Skeletal muscle satellite cell (primary cell): ENCODE results near the gene SSU72.

Source experiments
- H3K27me3 ChIP-seq: 2 replicates; pipeline ENCODE4 v1.7.0; 2013; ENCODE audit warnings: low read length; ENCODE audit not compliant: control insufficient read depth, insufficient read depth
- H3K36me3 ChIP-seq: 2 replicates; pipeline ENCODE4 v1.7.0; 2013; ENCODE audit warnings: mild to moderate bottlenecking, control low read depth, low read length; ENCODE audit not compliant: insufficient read depth
- H3K4me1 ChIP-seq: 2 replicates; pipeline ENCODE4 v1.7.0; 2013; ENCODE audit warnings: low read length; ENCODE audit not compliant: control insufficient read depth, insufficient read depth
- H3K4me2 ChIP-seq: 2 replicates; pipeline ENCODE4 v1.7.0; 2013; ENCODE audit warnings: mild to moderate bottlenecking, low read length
- H3K4me3 ChIP-seq: 2 replicates; pipeline ENCODE4 v1.7.0; 2013; ENCODE audit warnings: low read length
- H3K9ac ChIP-seq: 2 replicates; pipeline ENCODE4 v1.7.0; 2013; ENCODE audit warnings: mild to moderate bottlenecking, low read depth, low read length, moderate library complexity
- H3K9me3 ChIP-seq: replicated peaks from 2 replicates; pipeline ENCODE4 v1.7.0; 2013; ENCODE audit warnings: mild to moderate bottlenecking, control low read depth, low read length

SSU72 gene

DNA sequence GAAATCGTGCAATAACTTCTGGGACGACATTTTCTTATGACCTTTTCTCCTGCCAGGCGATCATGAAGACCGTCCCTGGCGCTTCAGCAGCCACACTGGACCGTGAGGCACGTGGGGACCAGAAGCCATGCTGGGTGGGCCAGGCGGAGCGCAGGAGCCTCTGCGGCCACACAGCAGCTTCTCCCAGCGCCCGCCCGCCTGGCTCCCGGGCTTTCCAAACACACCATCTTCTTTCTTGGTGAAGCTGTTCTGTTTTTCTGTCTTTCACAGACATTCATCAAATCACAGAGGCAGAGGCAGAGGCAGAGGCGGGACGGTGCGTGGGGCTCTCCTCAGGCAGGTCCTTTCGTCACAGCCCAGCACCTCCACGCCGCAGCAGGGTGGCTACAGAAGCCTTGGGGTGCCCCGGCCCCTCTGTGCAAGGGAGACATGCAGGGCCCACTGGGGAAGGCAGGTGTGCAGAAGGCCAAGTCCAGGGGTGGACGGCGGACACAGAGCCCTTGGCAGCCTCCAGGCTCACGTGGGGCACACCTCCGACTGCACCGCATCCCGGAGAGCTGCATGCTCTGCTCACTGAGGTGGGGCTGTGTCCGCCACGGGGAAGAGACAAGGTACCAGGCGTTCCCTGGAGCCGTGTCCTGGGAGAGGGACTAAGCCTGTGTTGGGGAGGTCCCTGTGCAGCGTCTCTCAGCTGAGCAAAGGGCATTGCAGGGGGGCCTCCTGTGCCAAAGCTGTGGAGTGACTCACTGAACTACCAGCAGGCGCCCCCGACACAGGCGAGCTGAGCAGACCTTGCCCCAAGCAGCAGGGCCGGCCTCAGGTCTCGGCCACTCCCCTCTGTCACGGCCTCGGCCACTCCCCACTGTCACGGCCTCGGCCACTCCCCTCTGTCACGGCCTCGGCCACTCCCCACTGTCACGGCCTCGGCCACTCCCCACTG, 31.6 kb downstream of the SSU72 start:
- H3K36me3 ChIP-seq = peaks cover 39% of the 10 kb centered on the region
- H3K4me3 ChIP-seq = no peak overlapping the region
- no peak overlapping the region for H3K9ac ChIP-seq
- H3K4me2 ChIP-seq = no peak overlapping the region
- no peaks in the 10 kb centered on the region for H3K27me3 ChIP-seq
- H3K9me3 ChIP-seq = no peaks in the 10 kb centered on the region
- peaks cover 5% of the 10 kb centered on the region for H3K4me1 ChIP-seq

DNA sequence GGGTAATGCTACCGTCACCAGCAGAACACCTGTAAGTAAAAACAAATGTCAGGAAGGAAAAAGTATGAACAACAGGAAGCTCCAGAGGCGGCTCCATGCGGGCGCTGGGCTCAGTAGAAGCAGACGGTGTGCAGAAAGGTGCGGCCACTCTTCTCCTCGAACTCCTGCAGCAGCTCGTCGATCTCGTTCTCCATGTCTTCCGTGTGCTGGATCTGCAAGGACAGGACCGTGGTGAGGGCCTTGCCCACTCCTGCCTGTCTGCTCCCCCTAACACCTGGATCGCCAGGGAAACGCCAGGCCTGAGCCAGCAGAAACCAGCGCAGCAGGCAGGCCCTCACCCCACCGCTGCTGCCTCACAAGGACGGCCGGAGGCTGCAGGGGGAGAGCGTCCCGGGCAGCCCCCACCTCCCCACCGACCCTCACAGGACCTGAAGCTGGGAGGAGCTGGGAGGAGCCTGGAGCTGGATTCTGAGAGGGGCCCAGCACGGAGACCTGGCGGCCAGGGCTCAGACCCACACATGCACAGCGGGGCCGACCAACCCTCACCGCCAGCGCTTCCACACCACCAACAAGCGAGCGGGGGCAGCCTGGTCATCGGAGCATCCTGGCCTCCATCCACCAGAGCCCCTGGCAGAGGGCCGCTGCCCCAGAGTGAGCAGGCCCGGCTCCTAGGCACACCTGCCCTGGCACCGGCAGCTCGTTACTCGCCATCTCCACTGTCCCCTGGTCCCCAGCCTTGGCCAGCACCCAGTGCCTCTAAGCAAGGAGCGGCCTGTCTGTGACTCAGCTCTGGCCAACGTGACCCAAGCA, 32.5 kb downstream of the SSU72 start:
- H3K4me2 ChIP-seq = no peak overlapping the region
- no peak overlapping the region for H3K4me3 ChIP-seq
- peaks cover 42% of the 10 kb centered on the region for H3K36me3 ChIP-seq
- no peaks in the 10 kb centered on the region for H3K27me3 ChIP-seq
- H3K9ac ChIP-seq = no peak overlapping the region
- peaks cover 5% of the 10 kb centered on the region for H3K4me1 ChIP-seq
- H3K9me3 ChIP-seq = no peaks in the 10 kb centered on the region

DNA sequence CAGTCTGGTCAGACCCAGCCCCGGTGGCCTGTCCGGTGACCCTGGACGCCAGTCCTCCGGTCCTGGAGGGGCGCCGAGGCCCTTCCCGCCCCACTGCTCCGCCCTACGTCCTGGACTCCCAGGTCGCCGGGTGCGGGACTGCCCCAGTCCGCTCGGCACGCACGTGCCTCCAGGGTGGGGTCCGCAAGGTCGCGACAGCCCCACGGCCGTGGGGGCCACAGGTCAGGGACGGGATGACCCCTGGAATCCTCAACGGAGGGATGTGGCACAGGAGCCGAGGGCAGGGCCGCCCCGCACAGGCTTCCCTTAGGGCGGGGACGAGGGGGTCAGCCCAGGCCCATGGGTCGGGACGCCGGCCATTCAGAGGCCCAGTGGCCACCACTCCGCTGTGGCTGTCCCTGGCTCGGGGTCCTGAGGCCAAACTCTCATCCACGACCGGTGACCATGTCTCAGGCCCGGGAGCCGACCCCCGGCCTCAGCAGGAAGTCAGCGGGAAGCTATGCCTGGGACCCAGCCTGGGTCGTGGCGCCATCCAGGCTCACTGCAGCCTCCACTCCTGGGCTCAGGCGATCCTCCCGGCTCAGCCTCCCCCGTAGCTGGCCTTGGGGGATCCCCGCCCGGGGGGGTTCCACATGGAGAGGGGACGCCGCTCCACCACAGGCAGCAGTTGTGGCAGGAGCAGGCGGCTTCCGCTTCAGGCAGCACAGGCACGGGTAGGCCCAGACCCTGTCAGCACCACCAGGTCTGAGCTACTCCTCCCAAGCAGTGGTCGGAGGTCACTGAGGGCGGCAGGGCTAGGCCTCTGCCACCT, 33.6 kb downstream of the SSU72 start:
- H3K4me3 ChIP-seq = peak overlapping the region; percentile 39
- H3K9ac ChIP-seq = peak overlapping the region; percentile 60
- no peaks in the 10 kb centered on the region for H3K27me3 ChIP-seq
- H3K36me3 ChIP-seq = peaks cover 38% of the 10 kb centered on the region
- no peaks in the 10 kb centered on the region for H3K9me3 ChIP-seq
- peaks cover 5% of the 10 kb centered on the region for H3K4me1 ChIP-seq
- peak overlapping the region; percentile 78 for H3K4me2 ChIP-seq

DNA sequence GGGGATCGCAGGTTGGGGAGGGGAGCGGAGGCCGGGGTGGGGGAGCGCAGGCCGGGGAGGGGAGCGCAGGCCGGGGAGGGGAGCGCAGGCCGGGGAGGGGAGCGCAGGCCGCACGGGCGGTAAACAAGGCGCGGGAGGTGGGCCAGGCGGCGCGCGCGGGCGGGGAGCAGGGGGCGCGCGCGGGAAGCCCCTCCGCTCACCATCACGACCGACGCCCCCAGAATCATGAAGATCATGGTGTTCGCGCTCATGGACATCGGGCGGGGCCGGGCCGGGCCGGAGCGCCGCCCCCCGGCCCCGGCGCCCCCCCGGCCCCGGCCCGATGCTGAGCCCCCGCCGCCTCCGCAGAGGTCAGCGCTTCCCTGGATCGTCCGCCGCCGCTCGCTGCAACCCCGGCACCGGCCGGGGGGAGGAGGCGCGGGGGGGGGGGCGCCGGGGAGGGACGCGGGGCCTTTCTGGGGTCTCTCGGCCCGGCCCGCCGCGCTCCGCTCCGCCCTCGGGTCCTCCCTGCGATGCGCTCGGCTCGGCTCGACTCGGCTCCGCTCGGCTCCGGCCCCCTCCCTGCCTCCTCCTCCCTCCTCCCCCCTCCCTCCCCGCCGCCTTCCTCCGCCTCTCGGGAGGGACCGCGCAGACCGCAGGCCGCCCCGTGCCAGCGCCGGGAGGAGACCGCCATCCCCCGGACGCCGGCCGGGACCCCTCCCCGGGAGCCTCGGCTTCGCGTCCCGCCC, 34.4 kb downstream of the SSU72 start, which contains the start of gene TMEM240:
Gene TMEM240 (minus strand): TSS at position 535 of the 728 bp plus-strand sequence. CDS start 278 bp downstream, at position 257.
- Histone ChIP-seq H3K27me3 (no peaks in the 10 kb centered on the region), H3K9ac (peak within 1 kb of the TSS; percentile 60), H3K9me3 (no peaks in the 10 kb centered on the region), H3K36me3 (peaks cover 34% of the 10 kb centered on the region), H3K4me1 (peaks cover 5% of the 10 kb centered on the region), H3K4me2 (peak within 1 kb of the TSS; percentile 78), H3K4me3 (peak within 1 kb of the TSS; percentile 58)

DNA sequence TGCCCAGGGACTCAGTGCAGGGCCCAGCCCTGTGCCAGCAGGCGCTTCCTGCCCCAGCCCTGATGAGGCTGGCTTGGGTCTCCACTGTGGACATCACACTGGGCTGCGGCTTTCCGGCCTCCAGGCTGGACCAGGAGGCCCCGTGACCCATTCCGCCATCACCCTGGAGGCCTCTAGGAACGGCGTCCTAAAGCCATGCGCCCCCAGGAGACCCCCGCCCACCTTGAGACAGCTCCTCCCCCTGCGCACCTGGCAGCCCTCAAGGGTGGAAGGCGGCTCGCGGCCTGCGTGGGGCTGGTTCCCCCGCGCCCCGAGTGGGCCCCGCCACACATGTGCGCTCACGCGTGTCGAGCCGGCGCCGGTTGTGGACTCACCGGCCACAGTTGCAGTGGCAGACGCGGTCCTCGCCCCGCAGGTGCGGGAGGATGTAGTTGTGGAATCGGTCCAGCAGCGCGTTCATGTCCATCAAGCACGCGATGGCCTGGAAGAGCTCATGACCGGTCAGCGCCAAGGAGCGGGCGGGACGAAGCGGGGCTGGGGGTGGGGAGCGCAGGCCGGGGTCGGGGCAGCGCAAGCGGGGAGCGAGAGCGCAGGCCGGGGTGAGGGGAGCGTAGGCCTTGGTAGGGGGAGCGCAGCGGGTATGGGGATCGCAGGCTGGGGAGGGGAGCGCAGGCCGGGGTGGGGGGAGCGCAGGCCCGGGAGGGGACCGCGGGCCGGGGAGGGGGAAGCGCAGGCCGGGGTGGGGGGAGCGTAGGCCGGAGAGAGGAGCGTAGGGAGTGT, 35.2 kb downstream of the SSU72 start:
- Histone ChIP-seq H3K4me3 (peak overlapping the region; percentile 58), H3K9ac (no peak overlapping the region), H3K27me3 (no peaks in the 10 kb centered on the region), H3K4me2 (peak overlapping the region; percentile 74), H3K36me3 (peaks cover 34% of the 10 kb centered on the region), H3K9me3 (no peaks in the 10 kb centered on the region), H3K4me1 (peaks cover 5% of the 10 kb centered on the region)

DNA sequence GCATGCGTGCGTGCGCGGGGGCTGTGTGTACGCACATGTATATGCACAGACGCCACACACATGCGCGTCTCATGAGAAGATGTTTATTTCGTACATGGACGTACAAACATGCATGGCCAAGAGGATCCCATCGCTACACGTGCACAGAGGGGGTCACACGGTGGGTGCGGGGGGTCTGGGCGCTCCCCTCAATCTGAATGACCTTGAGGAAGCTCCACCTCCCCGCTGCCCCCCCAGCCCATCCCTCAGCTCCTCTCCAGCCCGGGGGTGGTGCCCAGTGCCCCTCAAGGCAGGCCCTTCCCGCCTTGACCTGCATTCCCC, 35.7 kb downstream of the SSU72 start:
- peak overlapping the region; percentile 58 for H3K4me3 ChIP-seq
- H3K9me3 ChIP-seq = no peaks in the 10 kb centered on the region
- peaks cover 34% of the 10 kb centered on the region for H3K36me3 ChIP-seq
- H3K9ac ChIP-seq = no peak overlapping the region
- no peaks in the 10 kb centered on the region for H3K27me3 ChIP-seq
- H3K4me2 ChIP-seq = peak overlapping the region; percentile 74
- H3K4me1 ChIP-seq = peaks cover 5% of the 10 kb centered on the region

DNA sequence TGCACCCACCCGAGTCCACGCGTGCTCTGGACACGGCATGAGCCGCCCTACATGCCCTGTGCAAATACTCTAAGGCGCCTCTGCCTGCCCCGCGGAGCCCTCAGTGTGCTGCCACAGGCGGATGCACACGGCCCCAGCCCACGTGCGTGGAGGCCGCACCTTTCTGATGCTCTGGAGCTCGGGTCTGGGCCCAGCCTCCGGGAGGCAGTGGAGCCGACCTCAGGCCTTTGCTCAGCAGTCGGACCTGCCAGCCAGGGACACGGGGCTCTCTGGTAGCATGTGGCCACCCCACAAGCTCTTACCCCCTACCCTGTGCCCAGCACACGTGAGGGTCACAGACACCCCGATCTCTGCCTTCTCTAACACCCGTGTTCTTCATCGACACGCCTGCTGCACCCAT, 36.3 kb downstream of the SSU72 start:
- Histone ChIP-seq H3K4me3 (no peak overlapping the region), H3K4me2 (no peak overlapping the region), H3K36me3 (peaks cover 34% of the 10 kb centered on the region), H3K9ac (no peak overlapping the region), H3K27me3 (no peaks in the 10 kb centered on the region), H3K4me1 (peaks cover 5% of the 10 kb centered on the region), H3K9me3 (no peaks in the 10 kb centered on the region)

DNA sequence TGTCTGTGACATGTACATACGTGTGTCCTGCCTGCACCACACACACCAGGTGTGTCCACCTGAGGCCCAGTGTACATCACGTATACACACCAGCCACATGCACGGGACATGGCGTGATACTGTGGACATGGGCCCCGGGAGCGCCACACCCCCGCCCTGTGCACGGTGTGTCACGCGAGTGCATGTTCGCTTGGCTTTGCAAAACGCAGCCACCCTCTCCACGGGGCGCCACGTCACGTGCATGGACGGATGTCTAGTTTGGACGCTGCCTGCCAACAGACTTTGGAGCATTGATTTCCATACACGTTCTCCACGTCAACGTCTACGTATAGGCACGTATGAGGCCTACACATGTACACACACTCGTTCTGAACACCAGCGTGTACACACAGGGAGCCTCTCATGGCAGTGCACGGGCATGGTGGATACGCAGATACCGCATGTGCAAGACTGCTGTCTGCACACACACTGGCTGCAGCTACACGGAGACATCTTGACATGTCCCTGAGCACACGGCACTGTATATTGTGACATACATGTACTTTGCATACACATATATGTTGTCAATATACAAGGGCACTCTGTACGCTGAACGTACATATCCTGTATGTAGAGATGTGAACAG, 36.9 kb downstream of the SSU72 start:
- Histone ChIP-seq H3K9me3 (no peaks in the 10 kb centered on the region), H3K27me3 (no peaks in the 10 kb centered on the region), H3K9ac (no peak overlapping the region), H3K4me2 (no peak overlapping the region), H3K4me3 (no peak overlapping the region), H3K36me3 (peaks cover 28% of the 10 kb centered on the region), H3K4me1 (peaks cover 5% of the 10 kb centered on the region)

DNA sequence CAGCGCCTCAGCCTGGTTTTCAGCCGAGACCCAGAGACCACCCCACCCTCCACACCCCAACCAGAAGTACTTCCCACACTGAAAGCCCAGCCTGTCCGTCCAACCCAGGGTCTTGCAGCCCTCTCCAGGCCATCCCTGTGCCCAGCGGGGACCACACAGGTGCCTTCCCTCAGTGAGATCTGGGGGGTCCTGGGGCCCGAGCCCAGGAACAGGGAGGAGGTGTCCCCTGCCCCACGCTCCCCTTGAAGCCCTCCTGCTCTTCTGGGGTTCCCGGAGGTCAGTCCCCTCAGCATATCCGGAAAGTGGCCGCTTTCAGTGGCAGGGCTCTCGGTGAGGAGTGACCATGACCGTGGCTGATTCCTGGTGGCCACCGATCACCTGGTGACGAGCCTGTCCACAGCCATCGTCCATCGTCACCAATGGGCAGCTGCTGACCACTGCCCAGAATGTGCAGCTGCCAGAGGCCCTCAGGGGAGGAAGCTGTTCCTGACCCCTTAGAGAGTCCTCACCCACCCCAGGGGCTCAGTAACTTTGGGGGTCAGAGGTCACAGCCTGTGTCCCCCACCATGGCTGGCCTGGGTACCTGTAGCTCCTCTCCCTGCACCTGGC, 37.6 kb downstream of the SSU72 start:
- H3K36me3 ChIP-seq = peaks cover 23% of the 10 kb centered on the region
- no peak overlapping the region for H3K4me3 ChIP-seq
- H3K9ac ChIP-seq = no peak overlapping the region
- H3K9me3 ChIP-seq = no peaks in the 10 kb centered on the region
- H3K4me1 ChIP-seq = peaks cover 5% of the 10 kb centered on the region
- H3K4me2 ChIP-seq = no peak overlapping the region
- H3K27me3 ChIP-seq = no peaks in the 10 kb centered on the region
